A549 (cell line): ENCODE results near the gene PMVK.

Experiments used
- CTCF ChIP-seq: fragments of >200 bp; sonication (Bioruptor Twin); formaldehyde crosslinking; IDR thresholded peaks from 3 replicates; pipeline ENCODE4 v1.5.1; 2016
- EP300 ChIP-seq, 2 experiments: fragments of >200 bp; sonication (Bioruptor Twin); formaldehyde crosslinking; IDR thresholded peaks; 2 replicates in 1 of 2; 3 replicates in 1 of 2; pipeline ENCODE4 v1.6.1; 2016 to 2017
- HDAC2 ChIP-seq: fragments of 200-600 bp; sonication (generic); IDR thresholded peaks from 2 replicates; pipeline ENCODE4 v1.6.1; 2016
- JUNB ChIP-seq: fragments of >200 bp; sonication (Bioruptor Twin); formaldehyde crosslinking; IDR thresholded peaks from 2 replicates; pipeline ENCODE4 v1.6.1; 2016
- POLR2A ChIP-seq: IDR thresholded peaks from 2 replicates; pipeline ENCODE4 v1.6.1; 2012; ENCODE audit warnings: mild to moderate bottlenecking, low read length
- RNF2 ChIP-seq: fragments of 200-600 bp; sonication (generic); IDR thresholded peaks from 2 replicates; pipeline ENCODE4 v1.6.1; 2016; ENCODE audit warnings: low read depth, mild to moderate bottlenecking, antibody characterized with exemption, moderate library complexity, borderline replicate concordance
- SMC3 ChIP-seq: fragments of >200 bp; sonication (Bioruptor Twin); formaldehyde crosslinking; IDR thresholded peaks from 3 replicates; pipeline ENCODE4 v1.6.1; 2018; ENCODE audit warnings: inconsistent platforms
- TF ChIP-seq, protein P1 (sequence below): fragments of 450-650 bp; IDR thresholded peaks from 2 replicates; pipeline ENCODE4 v1.6.1; 2014; ENCODE audit warnings: antibody characterized with exemption

- TF ChIP-seq CTCF = 0 out of 3 replicates have a peak, but pooled peaks have one; percentile 29
- TF ChIP-seq JUNB = no peak
- no peak for TF ChIP-seq POLR2A
- TF ChIP-seq, protein P1, sequence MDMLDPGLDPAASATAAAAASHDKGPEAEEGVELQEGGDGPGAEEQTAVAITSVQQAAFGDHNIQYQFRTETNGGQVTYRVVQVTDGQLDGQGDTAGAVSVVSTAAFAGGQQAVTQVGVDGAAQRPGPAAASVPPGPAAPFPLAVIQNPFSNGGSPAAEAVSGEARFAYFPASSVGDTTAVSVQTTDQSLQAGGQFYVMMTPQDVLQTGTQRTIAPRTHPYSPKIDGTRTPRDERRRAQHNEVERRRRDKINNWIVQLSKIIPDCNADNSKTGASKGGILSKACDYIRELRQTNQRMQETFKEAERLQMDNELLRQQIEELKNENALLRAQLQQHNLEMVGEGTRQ = peak; percentile 74
- TF ChIP-seq RNF2 = no peak
- no peak for TF ChIP-seq HDAC2
- no peak for TF ChIP-seq SMC3
- TF ChIP-seq EP300 (IDR thresholded peaks at IDR 0.05) = no peak
Measured at GRCh38 chr1:154955718-154956543, 19.4 kb upstream of the PMVK start, which contains the start of gene PBXIP1.
